ENCODE data around the gene TPPP2.

TPPP2 gene

GRCh38 chr14:21016413-21017190 lies 13.4 kb upstream of the TPPP2 start:
- no peak overlapping the region for H3K4me3 ChIP-seq (ENCODE audit: low read depth, low read length)

DNA sequence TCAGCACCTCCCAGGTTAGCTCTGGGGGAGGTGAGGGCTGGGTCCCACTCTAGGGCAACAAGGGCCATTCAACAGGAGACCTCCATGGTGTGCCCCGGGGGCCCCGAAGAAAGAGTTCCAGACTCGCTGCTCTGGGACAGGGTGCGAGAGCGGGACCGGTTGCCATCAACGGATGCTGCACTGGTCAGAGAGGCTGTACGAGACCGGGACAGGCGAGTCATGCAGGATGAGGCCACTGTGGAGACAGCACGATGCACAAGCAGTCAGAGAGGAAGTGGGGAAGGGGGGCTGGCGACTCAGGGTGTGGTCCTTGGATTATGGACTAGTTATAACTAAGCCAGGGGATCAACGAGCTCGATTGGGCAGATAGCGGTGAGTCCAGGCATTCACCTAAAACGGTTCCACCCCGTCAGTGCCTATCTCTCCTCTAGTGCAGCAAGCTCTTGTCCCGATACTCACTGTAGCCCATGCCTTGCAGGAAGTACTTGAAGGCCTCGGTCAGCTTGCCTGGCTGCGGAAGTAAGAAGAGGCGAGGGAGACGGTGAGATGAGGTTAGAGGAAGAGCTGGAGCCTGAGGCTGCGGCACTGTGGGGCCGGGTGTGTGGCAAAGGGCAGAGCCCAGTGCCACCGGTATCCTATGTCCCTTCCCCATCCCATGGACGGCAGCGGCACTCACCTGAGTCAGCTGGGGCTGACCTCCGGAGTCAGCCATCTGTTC lies 12.3 kb upstream of the TPPP2 start:
- no peak overlapping the region for H3K4me3 ChIP-seq (ENCODE audit: low read depth, low read length)

- no peak overlapping the region for H3K4me3 ChIP-seq (ENCODE audit: low read depth, low read length)
Measured at GRCh38 chr14:21018286-21018685, 11.7 kb upstream of the TPPP2 start.

- H3K4me3 ChIP-seq (ENCODE audit: low read depth, low read length): no peak overlapping the region
Measured at GRCh38 chr14:21018781-21019180, 11.2 kb upstream of the TPPP2 start.

DNA sequence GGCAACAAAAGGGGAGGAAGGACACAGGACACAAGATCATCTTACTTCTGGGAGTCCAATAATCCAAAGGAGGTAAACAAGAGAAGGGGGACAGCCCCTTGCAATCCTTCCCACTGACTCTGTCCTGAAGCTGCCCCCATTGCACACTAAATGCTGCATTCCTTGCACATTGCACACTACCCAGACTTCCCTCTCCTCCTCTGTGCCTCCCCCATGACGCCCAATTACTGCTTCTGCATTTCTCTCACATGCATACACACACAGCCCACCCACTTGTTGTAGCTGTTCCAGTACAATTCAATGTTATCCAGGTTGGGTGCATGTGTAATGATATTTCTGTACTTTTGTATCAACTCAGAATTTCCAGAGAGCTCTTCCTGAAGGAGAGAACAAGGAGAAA lies 10.7 kb upstream of the TPPP2 start:
- H3K4me3 ChIP-seq (ENCODE audit: low read depth, low read length): no peak overlapping the region

GRCh38 chr14:21020977-21021545 lies 9.0 kb upstream of the TPPP2 start:
- H3K4me3 ChIP-seq (ENCODE audit: low read depth, low read length): no peak overlapping the region

- no peak overlapping the region for H3K4me3 ChIP-seq (ENCODE audit: low read depth, low read length)
Measured at GRCh38 chr14:21022686-21023085, 7.3 kb upstream of the TPPP2 start.

DNA sequence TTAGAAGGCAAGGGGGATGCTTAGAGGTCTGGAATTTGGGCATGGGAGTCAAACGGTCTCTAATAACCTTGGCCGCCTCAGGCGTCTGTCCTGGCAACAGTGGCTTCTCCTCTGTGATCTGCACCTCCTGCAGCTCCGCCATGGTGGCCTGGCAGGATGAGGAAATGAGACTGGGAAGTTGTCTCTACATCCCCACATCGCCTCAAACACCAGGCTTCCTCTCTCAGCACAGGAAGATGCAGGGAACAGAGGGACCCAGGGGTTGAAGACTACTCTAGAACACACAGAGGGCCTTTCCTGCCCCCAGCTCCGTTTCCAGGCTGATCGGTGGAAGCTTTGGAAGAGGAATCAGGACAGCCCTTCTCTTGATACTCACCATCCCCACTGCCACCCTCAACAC lies 6.8 kb upstream of the TPPP2 start:
- no peak overlapping the region for H3K4me3 ChIP-seq (ENCODE audit: low read depth, low read length)

GRCh38 chr14:21023817-21024584 lies 6.0 kb upstream of the TPPP2 start:
- peak overlapping the region; percentile 33 for H3K4me3 ChIP-seq (ENCODE audit: low read depth, low read length)

- peak within 1 kb of the TSS; percentile 55 for H3K4me3 ChIP-seq (ENCODE audit: low read depth, low read length)
Measured at GRCh38 chr14:21024585-21025370, 5.2 kb upstream of the TPPP2 start, which contains the start of gene NDRG2. Gene NDRG2 (minus strand): TSS chr14:21025061. CDS start chr14:21023315, 1,746 bp downstream.

DNA sequence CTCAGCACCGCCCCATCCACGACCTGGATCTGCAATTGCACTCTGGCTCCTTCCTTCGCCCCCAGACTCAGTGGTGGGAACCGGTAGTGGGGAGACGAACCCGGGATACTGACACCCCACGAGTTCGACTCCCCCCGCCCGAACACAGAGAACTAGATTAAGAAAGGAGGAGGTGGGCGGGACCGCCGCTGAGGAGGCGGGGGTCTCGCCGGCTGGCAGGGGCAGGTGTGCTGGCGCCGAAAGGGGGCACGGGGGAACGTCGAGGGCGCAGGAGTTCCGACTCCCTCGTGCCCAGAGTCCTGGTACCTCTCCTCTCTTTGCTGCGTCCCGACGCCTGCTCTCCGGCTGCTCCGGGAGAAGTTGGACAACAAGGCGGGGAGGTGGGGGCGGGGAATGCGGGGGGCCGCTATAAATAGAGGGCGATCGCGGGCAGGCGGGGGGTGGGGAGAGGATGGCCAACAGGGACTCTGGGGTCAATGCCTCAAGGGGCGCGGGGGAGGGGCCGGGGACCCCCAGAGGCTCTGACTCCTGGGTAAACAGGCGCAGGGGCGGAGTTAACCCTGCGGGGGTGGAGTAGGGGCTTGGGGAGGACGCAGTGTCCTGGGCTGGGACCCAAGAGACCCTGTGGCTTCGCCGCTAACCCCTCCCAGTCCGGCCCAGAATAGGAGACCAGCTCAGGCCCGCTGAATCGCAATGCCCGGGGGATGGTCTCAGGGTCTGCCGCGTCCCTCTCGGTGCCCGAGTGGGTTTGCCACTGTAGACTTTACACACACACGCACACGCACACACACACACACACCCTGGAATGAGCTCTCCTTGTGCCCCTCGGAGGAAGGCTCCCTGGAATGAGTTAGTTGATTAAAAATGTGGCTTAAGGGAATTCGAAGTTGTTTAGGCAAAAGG lies 4.4 kb upstream of the TPPP2 start:
- H3K4me3 ChIP-seq (ENCODE audit: low read depth, low read length): peak overlapping the region; percentile 55

DNA sequence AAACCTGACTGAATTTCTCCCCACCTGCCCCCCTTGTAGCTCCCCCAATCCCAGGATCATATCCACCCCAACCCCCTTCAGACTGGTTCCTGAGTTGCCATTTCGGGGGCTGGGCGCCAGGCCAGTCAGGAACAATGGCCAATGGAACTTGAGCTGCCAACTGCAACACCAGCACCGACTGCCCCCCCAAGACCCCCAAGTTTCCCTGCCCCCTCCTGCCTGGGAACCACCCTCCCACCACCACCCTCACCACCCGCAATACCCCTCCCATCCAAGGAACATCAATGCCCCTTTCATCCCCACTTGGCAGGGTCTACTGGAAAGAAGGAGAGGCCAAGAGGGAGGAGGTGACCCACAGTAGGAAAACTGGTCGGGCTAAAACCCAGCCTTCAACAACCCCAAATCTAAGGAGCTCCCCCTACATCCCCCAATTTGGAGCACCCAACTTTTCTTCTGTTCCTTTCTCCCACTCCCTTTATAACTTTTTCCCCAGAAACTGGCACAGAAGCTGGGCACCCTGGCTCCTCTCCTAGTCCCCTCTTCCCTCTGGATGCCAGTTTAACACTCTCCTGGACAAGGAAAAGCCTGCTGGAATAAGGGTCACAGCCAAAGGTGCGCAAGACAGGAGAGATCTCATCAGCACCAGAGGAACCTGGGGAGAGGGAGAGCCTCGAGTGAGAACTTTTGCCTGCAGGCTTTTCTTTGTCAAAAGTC lies 3.6 kb upstream of the TPPP2 start:
- H3K4me3 ChIP-seq (ENCODE audit: low read depth, low read length): peak overlapping the region; percentile 37

- no peak overlapping the region for H3K4me3 ChIP-seq (ENCODE audit: low read depth, low read length)
Measured at GRCh38 chr14:21026988-21027315, 3.1 kb upstream of the TPPP2 start.

GRCh38 chr14:21030531-21030930 lies 514 bp downstream of the TPPP2 start:
- H3K4me3 ChIP-seq (ENCODE audit: low read depth, low read length): no peak overlapping the region

- no peak overlapping the region for H3K4me3 ChIP-seq (ENCODE audit: low read depth, low read length)
Measured at GRCh38 chr14:21032326-21033132, 2.5 kb downstream of the TPPP2 start.

DNA sequence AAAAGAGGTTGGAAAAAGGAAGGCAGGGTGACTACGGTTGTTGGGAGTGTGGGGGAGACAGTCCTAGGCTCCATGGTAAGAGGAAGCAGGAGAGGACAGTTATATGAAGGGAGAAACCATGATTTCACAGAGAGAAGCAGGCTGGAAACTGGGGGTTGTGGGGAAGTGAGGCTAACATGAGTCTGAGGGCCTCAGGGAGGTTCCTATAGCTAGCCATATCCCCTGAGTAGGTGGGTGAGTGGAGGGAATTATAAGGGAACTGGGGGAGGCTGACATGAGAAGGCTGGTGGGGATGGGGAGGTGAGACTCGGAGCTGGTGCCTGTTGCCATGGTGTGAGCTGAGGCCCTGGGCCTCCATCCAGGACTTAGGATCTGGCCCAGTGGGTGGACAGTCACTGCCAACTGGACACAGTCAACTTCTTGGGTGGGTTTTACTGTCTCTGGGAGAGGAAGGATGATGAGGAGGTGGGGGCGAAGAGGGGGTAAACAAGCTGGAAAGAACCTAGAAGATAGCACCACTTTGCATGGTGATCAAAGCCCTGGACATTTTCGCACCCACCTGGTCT lies 3.2 kb downstream of the TPPP2 start:
- no peak overlapping the region for H3K4me3 ChIP-seq (ENCODE audit: low read depth, low read length)

- H3K4me3 ChIP-seq (ENCODE audit: low read depth, low read length): no peak within 1 kb of the TSS
Measured at GRCh38 chr14:21034707-21035106, 4.7 kb downstream of the TPPP2 start, which contains the start of gene RNASE13. Gene RNASE13 (minus strand): TSS chr14:21034807. CDS start chr14:21034288, 519 bp downstream.

DNA sequence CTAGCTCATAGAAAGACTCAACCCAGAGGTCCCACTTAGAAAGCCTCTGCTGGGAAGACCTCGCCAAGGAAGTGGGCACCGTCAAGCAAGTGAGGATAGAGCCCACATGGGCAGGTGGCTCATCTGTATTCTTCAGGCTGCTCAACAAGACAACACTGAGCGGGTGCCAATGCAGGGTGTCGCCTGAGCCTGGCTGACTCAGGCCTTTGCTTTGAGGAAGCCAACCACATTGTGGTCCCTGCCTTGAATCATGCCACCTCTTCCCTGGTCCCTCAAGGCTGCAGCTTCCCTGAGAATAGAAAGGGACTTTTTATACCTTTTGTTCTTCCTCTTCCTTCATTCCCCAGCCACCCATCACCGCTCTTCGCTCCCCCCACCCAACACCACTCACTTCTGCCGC lies 6.7 kb downstream of the TPPP2 start:
- no peak overlapping the region for H3K4me3 ChIP-seq (ENCODE audit: low read depth, low read length)

Data from iPS-11a (cell line).